Measurements from ENCODE around the gene RASA3.
"Not testable (repeated sequence)": the region's sequence is repeated elsewhere in the genome, so short reads cannot be mapped to it uniquely, and the experiment has no call there.

Gene RASA3

DNA sequence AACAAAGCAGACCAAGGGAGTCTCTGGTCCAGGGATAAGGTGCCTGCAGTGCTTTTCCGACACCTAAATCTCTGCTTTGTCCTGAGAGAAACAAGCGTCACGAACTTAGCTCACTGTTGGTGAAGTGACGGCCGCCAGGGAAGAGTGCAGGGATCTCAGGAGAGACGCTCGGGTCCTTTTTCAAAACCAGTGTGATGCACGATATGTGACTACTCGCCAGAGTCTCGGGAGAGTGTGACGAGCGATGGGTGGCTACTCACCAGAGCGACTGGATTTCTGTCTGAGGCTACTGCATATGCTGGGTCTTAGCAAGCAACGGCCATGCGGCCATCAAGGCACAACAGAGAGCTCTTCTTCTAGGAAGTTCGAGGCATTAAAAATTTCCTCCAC lies 30.1 kb upstream of the RASA3 start:
- no peak for TF ChIP-seq ZNF274 (IDR thresholded peaks at IDR 0.05; ENCODE audit: low read depth, low read length)
- no peak overlapping the region for H3K4me3 ChIP-seq (ENCODE audit: low read length)

DNA sequence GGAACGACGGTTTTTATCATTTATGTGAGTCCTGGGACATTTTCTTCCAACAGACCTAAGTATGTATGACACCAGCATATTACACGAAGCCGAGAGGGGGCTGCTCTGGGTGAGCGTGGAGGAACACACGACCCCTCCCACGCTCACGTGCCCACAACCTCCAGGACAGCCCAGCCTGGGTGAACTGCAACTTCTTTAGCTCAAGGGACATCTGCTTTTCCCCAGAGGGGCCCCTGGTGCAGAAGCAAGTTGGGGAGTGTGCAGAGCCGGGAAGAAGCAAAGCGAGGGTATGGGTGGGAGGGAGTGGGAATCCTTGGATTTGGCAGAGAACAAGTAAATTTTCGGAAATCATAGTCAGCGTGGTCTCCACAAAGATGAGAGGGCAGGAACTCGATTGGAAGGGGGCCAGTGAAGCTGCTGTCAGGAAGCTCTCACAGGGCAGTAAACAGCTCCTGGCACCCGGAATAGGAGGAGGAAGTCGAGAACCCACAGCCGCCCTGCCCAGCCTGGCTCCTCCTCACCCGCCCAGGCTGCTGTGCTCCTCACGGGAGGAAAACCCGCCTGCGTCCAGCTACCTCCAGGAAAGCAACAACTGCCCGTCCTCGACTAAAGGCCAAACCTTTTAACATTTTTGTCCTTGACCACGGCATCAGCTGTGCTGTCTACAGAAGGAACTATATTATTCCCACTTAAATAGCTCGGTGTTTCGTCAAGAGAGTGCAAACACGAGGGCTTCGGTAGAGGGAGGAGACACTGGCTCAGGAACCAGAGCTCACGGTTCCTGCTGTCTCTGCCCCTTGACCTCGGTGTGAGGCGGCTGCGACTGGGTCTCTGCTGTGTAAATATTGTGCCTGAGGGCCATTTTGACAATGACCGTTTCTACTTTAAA lies 29.5 kb upstream of the RASA3 start:
- TF ChIP-seq ZNF274 (IDR thresholded peaks at IDR 0.05; ENCODE audit: low read depth, low read length): no peak
- H3K4me3 ChIP-seq (ENCODE audit: low read length): no peak overlapping the region

DNA sequence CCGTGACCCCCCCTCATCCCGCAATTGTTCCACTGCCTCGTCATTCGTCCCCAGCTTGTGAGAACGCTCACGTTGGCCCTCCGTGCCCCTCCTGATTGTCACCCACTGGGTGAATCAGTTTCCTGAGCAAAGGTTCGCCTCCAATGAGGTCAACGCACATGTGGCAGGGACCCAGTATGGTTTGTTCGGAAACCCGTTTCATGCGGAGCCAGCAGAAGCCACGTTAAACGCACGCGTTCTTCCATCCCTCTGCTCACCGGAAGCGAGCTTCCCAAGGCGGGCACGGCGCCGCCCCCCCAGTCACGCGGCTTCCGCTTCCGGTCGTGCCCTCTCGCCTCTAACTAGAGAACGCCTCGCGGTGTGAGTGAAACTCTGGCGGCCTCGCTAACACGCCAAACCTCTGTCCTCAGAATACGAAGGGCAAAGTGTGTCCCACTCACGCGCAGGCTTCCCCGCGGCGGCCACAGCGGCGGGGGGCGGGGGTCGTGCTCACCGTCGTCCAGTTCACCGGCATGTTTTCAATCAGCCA lies 28.7 kb upstream of the RASA3 start:
- TF ChIP-seq ZNF274 (IDR thresholded peaks at IDR 0.05; ENCODE audit: low read depth, low read length): no peak
- H3K4me3 ChIP-seq (ENCODE audit: low read length): no peak overlapping the region

DNA sequence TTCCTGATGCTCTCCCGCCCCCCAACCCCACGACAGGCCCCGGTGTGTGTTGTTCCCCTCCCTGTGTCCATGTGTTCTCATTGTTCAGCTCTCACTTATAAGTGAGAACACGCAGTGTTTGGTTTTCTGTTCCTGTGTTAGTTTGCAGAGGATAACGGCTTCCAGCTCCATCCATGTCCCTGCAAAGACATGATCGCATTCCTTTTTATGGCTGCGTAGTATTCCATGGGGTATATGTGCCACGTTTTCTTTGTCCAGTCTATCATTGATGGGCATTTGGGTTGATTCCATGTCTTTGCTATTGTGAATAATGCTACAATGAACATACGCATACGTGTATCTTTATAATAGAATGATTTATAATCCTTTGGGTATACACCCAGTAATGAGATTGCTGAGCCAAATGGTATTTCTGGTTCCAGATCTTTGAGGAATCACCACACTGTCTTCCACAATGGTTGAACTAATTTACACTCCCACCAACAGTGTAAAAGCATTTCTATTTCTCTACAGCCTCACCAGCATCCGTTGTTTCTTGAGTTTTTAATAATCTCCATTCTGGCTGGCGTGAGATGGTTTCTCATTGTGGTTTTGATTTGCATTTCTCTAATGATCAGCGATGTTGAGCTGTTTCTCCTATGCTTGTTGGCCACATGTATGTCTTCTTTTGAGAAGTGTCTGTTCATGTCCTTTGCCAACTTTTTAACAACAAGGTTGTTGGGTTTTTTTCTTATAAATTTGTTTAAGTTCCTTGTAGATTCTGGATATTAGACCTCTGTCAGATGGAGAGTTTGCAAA lies 26.6 kb upstream of the RASA3 start:
- not testable (repeated sequence) for H3K4me3 ChIP-seq (ENCODE audit: low read length)

DNA sequence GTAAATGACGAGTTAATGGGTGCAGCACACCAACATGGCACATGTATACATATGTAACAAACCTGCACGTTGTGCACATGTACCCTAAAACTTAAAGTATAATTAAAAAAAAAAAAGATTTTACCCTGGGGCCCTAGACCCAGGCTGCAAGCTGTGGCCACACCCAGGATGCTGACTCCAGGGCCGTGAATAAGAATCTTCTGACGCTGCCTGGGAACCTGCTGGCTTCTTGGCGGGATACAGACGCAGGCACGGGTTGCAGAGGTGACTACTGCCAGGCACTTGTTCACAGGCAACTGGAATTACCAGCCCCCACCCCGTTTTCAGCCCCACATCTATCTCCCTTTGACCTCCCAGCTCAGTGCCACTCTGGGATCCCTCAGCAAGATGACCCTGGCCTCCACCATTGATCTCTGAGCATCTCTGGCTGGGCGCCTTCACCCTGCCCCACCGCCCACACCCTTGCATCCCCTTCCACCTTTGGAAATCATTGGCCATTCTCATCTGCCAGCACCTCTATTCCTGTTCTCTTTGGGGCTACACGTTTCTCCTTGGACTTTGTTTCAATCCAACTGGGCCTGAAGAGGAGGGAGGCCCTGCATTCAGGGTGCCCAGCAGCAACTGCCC lies 25.6 kb upstream of the RASA3 start:
- no peak overlapping the region for H3K4me3 ChIP-seq (ENCODE audit: low read length)
- TF ChIP-seq ZNF274 (IDR thresholded peaks at IDR 0.05; ENCODE audit: low read depth, low read length): no peak

DNA sequence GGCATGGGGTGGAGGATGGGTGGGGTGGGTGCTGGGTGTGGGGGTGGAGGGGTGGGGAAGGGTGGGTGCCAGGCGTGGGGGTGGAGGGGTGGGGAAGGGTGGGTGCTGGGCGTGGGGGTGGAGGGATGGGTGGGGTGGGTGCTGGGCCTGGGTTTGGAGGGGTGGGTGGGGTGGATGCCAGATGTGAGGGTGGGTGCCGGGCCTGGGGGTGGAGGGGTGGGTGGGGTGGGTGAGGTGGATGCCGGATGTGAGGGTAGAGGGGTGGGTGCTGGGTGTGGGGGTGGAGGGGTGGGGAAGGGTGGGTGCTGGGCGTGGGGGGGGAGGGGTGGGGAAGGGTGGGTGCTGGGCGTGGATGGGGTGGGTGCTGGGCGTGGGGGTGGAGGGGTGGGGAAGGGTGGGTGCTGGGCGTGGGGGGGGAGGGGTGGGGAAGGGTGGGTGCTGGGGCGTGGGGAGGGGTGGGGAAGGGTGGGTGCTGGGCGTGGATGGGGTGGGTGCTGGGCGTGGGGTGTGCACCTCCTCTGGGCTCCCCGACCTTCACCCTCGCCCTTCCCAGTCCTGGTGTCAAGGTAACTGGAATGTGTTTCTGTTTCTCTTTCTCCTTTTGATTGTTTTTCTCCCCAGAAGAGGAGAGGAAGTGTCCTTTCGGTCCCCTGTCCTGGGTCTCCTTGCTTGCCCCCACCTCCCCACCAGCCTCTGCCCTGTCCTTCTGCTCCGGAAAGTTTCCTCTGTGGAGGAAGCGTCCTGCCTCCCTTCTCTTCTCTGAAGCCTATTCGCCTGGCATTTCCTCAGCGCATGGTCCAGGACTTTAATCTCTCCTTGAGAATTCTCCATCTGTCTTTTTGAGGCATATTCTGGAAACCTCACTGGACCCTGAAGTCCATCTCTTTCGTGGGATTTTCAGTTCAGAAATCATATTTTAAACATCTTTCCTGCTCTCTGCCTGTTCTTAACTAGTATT lies 23.8 kb upstream of the RASA3 start:
- H3K4me3 ChIP-seq (ENCODE audit: low read length): no peak overlapping the region

DNA sequence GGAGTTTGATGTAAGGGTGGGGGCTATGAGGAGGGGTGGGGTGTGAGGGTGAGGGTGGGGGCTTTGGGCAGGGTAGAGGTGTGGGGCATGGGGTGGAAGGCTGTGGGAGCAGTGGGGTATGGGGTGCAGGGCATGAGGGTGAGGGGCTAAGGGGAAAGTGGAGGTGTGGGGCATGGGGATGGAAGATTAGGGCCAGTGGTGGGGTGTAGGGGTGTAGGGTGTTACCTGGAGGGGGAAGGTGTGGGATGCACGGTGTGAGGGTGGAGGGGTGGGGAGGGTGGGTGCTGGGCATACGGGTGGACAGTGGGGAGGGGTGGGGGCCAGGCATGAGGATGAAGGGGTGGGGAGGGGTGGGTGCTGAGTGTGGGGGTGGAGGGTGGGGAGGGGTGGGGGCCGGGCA lies 22.9 kb upstream of the RASA3 start:
- no peak for TF ChIP-seq ZNF274 (IDR thresholded peaks at IDR 0.05; ENCODE audit: low read depth, low read length)
- no peak overlapping the region for H3K4me3 ChIP-seq (ENCODE audit: low read length)

More for the DNA sequence above, 23.8 kb upstream of the RASA3 start:
- TF ChIP-seq ZNF274 (IDR thresholded peaks at IDR 0.05; ENCODE audit: low read depth, low read length): no peak

DNA sequence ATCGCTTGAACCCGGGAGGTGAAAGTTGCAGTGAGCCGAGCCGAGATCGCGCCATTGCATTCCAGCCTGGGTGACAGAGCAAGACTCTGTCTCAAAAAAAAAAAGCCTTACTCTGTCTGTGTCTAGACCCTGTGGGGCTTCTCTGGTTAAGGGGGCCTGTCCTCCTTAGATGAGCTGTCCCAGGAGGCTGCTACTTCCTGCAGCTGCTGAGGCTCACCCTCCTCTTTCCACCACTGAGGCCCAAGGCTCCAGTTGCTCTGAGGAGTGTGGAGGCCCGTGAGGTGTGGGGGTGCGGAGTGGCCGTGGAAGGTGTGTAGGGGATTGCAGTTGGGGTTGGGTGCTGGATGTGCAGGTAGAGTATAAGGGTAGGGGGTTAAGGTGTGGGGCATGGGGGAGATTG lies 22.1 kb upstream of the RASA3 start:
- H3K4me3 ChIP-seq (ENCODE audit: low read length): no peak overlapping the region
- TF ChIP-seq ZNF274 (IDR thresholded peaks at IDR 0.05; ENCODE audit: low read depth, low read length): no peak

DNA sequence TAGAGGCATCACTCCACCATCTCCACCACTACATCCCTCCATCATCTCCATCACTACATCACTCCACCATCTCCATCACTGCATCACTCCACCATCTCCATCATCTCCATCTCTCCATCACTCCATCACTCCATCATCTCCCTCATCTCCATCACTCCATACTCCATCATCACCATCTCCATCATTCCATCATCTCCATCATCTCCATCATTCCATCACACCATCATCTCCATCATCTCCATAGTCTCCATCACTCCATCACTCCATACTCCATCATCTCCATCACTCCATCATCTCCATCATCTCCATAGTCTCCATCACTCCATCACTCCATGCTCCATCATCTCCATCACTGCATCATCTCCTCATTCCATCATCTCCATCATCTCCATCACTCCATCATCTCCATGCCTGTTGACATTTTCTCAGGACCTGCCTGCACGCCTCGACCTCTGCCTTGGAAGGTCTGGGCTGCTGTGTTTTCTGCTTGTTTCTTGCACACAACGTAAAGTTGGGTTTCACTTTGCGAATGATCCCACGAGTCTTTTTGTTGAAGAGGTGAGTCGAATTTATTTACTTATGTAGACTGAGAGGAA lies 21.2 kb upstream of the RASA3 start:
- no peak overlapping the region for H3K4me3 ChIP-seq (ENCODE audit: low read length)
- TF ChIP-seq ZNF274 (IDR thresholded peaks at IDR 0.05; ENCODE audit: low read depth, low read length): no peak

DNA sequence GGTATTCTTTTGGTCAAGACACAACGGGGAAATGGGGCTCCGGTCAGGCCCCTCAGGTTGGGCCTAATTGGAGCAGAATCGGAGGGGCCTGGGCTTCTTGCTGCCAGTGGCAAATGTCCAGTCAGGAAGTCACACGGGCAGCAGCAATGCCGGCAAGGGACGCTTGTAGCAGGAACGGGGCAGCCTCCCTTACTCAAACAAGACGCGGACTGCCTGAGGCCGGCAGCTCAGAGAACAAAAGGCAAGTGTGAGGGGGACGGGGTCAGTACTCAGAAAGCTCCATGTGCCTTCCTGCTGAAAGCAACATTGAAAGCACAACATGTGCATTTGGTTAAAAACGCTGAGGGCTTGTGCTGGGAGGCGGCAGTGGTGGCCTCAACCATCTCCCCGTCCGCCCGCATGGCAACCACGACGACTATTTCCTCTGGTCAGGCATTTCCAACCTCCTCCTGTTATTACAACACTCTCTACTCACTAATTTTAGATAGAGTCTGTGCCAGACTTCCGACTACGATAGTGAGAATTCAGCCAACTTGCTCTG lies 20.5 kb upstream of the RASA3 start:
- TF ChIP-seq ZNF274 (IDR thresholded peaks at IDR 0.05; ENCODE audit: low read depth, low read length): no peak
- H3K4me3 ChIP-seq (ENCODE audit: low read length): no peak overlapping the region

DNA sequence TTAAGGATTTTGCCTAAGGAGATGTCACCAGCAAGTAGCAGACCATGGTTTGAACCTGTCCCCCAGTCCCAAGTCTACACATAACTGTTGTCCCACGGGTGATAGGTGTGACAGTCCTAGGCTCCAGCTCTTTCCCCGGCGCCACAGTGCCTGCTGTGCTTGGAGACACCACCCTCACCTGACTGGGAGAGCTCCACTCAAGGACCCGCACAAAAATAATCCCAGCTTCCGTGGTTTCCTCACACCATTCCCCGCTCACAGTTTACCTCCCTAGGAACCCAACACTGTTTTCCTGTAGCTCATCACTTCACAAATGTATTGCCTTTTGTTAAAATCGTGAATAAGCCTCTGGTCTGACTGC lies 19.8 kb upstream of the RASA3 start:
- no peak overlapping the region for H3K4me3 ChIP-seq (ENCODE audit: low read length)
- TF ChIP-seq ZNF274 (IDR thresholded peaks at IDR 0.05; ENCODE audit: low read depth, low read length): no peak

DNA sequence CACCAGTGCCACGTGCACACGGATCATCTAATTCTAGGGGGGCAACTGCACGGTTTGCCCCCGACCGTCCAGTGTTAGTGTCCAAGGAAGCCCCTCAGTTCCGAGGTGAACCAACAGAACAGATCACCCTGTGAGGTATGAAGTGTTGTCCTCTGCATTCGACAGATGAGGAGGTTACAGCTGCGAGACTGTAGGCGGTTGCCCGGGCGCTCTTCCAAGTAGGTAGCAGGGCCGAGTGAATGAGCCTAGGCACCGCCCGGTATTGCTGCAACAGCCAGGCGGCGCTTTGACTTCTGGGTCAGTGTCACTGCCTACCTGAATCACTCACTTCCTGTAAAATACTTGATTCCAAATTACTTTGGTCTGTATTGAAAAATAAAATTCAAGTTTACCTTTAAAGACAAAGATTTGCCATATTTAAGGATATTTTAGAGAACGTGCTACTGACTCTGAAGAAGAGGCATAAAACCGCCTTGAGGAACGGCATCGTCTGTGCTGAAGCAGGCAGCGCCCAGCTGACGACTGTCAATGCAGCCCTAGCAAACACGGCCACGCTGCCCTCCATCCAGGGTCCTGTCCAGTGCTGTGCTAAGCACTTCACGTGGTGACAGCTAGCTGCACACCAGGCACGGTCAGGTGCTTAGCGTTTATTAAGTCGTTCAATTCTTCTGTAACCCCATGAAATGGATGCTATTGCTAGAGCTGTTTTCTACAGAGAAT lies 19.3 kb upstream of the RASA3 start:
- TF ChIP-seq ZNF274 (IDR thresholded peaks at IDR 0.05; ENCODE audit: low read depth, low read length): no peak
- H3K4me3 ChIP-seq (ENCODE audit: low read length): no peak overlapping the region
